Stimulated activated CD4-positive, alpha-beta T cell treated with anti-CD3 and anti-CD28 coated beads, Interleukin-1b, Interleukin-23, amount 100 ng/mL, for 24 hours (primary cell): ENCODE data around the gene WDR7.

Source experiments
- DNase-seq, 4 experiments: peaks; one replicate each; pipeline ENCODE4 v3.0.0-alpha.2; 2020; ENCODE audit warnings: low read depth in 4 of 4, low spot score in 1 of 4

Gene WDR7

DNA sequence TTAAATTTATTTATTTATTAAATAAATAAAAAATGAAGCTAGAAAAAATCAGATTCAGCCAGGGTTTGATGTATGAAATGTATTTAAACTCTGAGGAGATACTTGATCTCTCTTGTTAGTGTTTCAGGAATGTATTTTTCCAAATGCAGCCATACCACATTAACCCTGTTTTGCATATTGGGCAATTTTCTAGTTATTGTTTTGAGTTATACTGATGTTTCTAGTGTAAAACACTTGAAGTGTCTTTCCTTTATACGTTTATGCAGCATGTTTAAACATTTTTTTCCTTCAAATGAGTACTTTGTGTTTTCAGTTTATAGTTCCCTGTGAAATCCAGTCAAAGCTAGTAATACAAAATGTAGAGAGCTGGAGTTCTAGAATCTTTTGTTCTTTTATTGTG is 69.9 kb downstream of the WDR7 start:
- DNase-seq = no peak

DNA sequence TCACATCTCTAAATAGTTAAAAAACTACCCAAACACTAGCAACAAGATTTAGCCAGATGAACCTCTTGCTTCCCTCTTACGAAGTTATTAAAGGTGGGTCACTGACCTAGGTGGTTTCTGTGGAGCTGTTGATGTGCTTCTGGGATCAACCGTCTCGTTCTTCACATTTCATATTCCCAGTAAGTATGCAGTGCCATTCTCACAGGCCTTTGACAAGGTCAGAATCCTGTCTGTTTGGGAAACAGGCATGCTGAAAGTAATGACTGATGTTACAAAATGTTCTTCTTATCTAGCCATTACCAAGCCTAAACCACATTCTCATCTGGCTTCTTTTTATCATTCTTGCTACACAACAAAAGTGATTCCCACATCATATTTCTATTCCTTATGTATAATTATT is 70.3 kb downstream of the WDR7 start:
- DNase-seq = no peak

DNA sequence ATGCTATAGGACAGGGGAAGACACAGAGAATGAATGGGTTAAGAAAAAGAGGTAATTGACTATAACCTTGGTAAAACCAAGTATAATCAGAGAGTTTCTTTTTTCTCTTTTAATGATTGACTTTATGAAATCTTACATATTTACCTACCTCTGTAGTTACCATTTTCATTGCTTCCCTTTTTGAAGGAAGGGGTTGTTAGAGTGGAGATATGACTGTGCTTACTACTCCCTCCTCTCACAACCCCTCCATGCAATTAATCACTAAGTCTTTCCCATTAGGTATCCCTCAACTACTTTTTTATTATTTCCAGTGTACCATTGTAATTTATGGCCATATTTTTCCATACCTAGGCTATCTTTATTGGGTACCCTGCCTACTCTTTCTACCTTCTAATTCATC is 71.4 kb downstream of the WDR7 start:
- no peak for DNase-seq

DNA sequence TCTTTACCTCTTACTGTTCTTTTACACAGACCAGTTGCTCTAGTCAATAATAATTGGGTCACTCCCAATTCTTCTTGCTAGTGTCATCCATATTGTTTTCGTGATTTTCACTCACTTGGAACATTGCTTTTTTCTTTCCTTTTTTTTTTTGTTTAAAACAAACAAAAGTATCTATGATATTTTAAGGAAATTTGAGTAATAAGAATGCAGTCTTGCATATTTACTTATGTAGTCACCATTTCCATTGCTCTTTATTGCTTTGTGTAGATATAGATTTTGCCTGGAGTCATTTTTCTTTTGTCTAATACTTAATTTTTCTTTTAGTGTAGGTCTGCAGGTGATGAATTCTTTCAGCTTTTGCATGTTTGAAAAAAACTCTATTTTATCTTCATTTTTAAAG is 71.9 kb downstream of the WDR7 start:
- no peak for DNase-seq

- DNase-seq = no peak
Observed at GRCh38 chr18:56723706-56724105, 72.5 kb downstream of the WDR7 start.

- DNase-seq = no peak
Observed at GRCh38 chr18:56726906-56727305, 75.7 kb downstream of the WDR7 start.

DNA sequence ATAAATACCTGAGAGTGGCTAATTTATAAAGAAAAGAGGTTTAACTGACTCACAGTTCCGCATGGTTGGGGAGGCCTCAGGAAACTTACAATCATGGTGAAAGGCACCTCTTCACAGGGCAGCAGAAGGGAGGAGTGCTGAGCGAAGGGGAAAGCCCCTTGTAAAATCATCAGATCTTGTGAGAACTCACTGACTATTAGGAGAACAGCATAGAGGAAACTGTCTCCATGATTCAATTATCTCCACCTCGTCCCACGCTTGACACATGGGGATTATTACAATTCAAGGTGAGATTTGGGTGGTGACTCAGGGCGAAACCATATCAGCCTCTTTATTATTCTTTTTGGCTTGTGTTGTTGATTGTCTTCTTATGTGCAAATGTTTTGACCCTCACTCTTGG is 76.2 kb downstream of the WDR7 start:
- peak in 2 of 4 experiments; percentile 18 to 34 for DNase-seq

GRCh38 chr18:56728741-56729140 is 77.6 kb downstream of the WDR7 start:
- DNase-seq = no peak

- DNase-seq = no peak
Observed at GRCh38 chr18:56738184-56738583, 87.0 kb downstream of the WDR7 start.

DNA sequence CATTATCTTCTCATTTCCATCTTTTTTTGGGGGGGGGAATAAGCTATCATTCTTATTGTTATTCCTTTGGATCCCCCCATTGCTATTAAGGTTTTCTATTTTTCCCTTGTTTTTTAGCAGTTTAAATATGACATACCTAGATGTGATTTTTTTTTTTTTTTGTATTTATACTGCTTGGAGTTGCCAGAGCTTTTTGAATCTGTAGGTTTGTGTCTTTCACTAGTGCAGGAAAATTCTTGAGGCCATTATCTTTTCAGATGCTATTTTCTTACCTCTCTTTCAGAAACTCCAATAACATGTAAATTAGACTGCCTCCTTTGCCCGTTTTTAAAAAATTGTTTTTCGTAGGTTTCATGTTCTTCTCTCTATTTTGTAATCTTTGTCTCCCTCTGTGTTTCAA is 88.6 kb downstream of the WDR7 start:
- no peak for DNase-seq

DNA sequence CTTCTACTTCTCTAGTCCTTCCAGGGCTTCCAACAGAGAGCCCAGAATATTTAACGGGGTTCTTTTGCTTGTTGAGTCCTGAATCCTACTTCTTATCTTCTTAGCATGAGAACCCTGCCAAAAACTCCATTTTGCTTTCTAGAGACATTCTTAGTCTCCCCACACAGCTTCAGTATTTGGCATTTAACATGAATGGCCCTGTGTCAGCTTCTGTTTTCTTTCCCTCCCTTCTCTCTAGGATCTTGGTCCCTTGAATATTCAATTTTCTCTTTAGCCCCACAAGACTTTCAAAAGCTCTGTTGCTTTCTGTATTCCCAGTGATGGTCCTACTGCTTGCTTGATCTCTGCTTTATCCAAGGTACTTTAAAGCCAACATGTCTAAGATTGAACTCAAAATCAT is 89.5 kb downstream of the WDR7 start:
- no peak for DNase-seq

DNA sequence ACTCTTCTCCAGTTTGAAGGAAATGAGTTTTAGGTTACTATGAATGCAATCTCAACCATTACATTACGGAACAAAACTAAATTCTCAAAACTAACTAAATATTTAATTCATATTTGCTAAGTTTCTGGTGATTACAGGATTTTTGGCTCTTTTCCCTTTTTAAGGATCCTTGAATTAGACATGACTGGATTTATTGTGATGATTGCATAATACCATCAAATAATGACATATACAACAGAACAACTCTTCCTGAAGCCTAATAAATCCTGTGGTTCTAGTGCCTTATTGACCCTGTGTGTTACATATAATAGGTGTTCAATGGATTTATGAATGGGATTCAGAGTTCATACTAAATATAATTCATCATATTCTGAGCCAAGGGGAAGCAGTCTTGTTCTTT is 90.5 kb downstream of the WDR7 start:
- DNase-seq = no peak

GRCh38 chr18:56743115-56743514 is 92.0 kb downstream of the WDR7 start:
- no peak for DNase-seq

DNA sequence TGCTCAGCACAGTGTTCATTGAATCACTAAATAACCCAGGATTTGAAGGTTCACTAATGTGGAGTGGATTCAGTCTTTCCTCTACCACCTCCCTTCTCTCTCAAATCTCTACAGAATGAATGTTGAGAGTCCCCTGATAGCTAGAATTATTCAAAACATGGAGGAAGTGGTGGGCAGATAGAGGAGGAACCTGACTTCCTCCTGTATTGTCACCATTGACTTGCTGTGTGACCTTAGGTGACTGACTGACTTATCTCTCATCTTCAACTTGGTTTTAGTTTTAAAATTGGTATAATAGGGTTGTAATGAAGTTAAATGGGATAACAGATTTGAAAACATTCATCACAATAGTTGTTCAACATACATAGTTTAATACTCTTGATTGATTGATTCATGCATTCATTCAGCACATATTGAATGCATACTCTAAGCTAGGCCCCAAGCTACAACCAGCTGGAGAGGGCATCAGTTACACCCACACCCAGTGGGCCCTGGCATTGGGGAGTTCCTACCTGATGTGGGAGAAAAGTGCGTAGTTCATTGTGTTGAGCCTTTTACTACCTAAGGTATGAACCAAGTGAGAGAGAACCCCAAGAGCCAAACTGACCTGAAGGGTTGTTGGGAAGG is 96.0 kb downstream of the WDR7 start:
- no peak for DNase-seq

GRCh38 chr18:56747857-56748256 is 96.7 kb downstream of the WDR7 start:
- no peak for DNase-seq

DNA sequence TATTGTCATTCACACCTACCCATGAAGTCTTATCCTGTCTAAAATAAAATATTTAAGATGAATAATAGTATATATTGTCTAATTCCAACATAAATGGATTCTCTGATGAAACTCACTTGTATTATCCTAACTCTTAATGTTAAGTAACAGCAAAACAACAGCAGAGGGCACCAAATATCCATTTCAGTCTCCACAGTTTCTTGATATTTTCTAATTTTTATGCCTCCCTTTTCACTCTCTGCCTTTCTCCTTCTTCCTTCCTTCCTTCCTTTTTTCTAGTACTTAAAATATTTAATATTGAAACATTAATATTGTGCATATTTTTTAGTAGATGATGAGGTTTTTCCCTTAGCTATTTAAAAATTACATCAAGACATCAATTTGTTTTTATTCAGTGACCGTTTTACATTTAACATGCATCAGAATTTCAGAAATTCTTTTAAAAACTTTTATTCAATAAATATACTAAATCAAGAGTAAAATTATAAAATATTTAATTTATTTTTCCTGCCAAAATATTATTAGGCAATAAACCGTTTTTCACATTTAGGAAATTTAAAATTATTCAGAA is 97.6 kb downstream of the WDR7 start:
- DNase-seq = no peak

- no peak for DNase-seq
Observed at GRCh38 chr18:56756966-56757365, 105.8 kb downstream of the WDR7 start.

GRCh38 chr18:56770097-56770496 is 118.9 kb downstream of the WDR7 start:
- no peak for DNase-seq

DNA sequence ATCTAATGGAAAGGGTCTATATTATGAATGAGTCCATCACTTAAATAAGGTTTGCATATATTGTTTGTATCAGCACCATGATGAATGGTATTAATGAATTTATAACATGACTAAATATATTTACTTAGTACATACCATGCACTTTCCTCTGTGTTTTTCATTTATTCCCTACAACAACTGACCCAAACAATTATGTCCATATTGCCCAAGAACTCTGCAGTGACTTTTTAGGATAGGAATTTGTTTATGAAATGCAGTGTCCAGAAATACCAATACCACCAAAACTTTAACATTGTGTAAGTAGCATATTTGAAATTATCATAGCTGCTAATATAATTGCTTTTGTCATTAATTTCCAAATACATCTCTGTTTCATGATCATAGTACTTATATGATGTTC is 119.7 kb downstream of the WDR7 start:
- no peak for DNase-seq

DNA sequence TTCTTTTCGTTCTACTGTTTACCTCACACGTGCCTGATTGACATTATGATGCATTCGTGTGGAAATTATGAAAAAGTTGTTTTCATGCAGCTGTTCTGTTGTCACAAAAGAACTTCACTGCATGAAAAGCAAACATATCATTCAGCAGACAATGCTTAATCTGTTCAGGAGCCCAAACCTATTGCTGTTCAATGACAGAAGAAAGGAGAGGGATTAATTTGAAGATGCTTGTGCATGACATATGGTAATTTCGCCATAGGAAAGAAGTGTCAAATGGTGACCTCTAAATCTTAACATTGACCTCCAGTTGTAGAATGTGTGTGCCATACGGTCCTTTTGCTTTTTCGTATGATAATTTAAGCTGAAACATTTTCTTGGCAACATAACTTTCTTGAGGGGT is 124.5 kb downstream of the WDR7 start:
- no peak for DNase-seq

- no peak for DNase-seq
Observed at GRCh38 chr18:56787390-56787789, 136.2 kb downstream of the WDR7 start.

GRCh38 chr18:56789004-56789888 is 138.1 kb downstream of the WDR7 start:
- DNase-seq = peak in 1 of 4 experiments; percentile 0

- DNase-seq = no peak
Observed at GRCh38 chr18:56789889-56790180, 138.7 kb downstream of the WDR7 start.
